ENCODE measurements around the gene PIM3.
"Not testable (repeated sequence)": the region's sequence is repeated elsewhere in the genome, so short reads cannot be mapped to it uniquely, and the experiment has no call there.

The PIM3 gene

GRCh38 chr22:49968831-49969661 is 8.5 kb downstream of the PIM3 start:
- DNase-seq = no peak

- no peak for DNase-seq
These were observed 9.4 kb downstream of the PIM3 start for GRCh38 chr22:49969751-49970527.

GRCh38 chr22:49970528-49971231 is 10.1 kb downstream of the PIM3 start:
- peak; percentile 95 for DNase-seq

GRCh38 chr22:49971232-49972162 is 10.9 kb downstream of the PIM3 start:
- no peak for DNase-seq

GRCh38 chr22:49972163-49973017 is 11.8 kb downstream of the PIM3 start:
- DNase-seq = no peak

- DNase-seq = no peak
These were observed 12.7 kb downstream of the PIM3 start for GRCh38 chr22:49973018-49973961.

- no peak for DNase-seq
These were observed 15.2 kb downstream of the PIM3 start for GRCh38 chr22:49975543-49976389.

- DNase-seq = no peak
These were observed 16.0 kb downstream of the PIM3 start for GRCh38 chr22:49976439-49977175.

- no peak for DNase-seq
These were observed 17.0 kb downstream of the PIM3 start for GRCh38 chr22:49977578-49977977.

- DNase-seq = no peak
These were observed 19.2 kb downstream of the PIM3 start for GRCh38 chr22:49979587-49980264.

GRCh38 chr22:49981799-49982198 is 21.2 kb downstream of the PIM3 start:
- not testable (repeated sequence) for DNase-seq

GRCh38 chr22:49983148-49984042 is 22.8 kb downstream of the PIM3 start:
- no peak for DNase-seq

GRCh38 chr22:49986325-49986724 is 25.8 kb downstream of the PIM3 start:
- DNase-seq = no peak

GRCh38 chr22:49989826-49990225 is 29.3 kb downstream of the PIM3 start:
- not testable (repeated sequence) for DNase-seq

- no peak for DNase-seq
These were observed 30.6 kb downstream of the PIM3 start for GRCh38 chr22:49991167-49991566.

GRCh38 chr22:49991907-49992533 is 31.4 kb downstream of the PIM3 start:
- no peak for DNase-seq
